WTC11 (cell line): ENCODE results near the gene SPATA3.

ENCODE experiments used
- CREB1 ChIP-seq: sonication (generic); formaldehyde crosslinking; IDR thresholded peaks from 2 replicates; pipeline ENCODE4 v1.8.0; 2023; ENCODE audit warnings: mild to moderate bottlenecking, missing genetic modification reagents
- HMGA2 ChIP-seq: fragments of 250-450 bp; sonication (Bioruptor Pico); IDR thresholded peaks from 2 replicates; pipeline ENCODE4 v1.4.0; 2021; ENCODE audit warnings: mild to moderate bottlenecking, moderate library complexity
- NR3C1 ChIP-seq: sonication (generic); formaldehyde crosslinking; conservative IDR thresholded peaks from 2 replicates; pipeline ENCODE4 v1.8.1; 2023; ENCODE audit warnings: low read depth, mild to moderate bottlenecking, missing genetic modification reagents
- TEAD1 ChIP-seq: sonication (generic); formaldehyde crosslinking; IDR thresholded peaks from 2 replicates; pipeline ENCODE4 v1.8.0; 2022; ENCODE audit warnings: mild to moderate bottlenecking, missing genetic modification reagents
- TF ChIP-seq, protein P1 (sequence below): sonication (generic); formaldehyde crosslinking; IDR thresholded peaks from 2 replicates; pipeline ENCODE4 v1.8.1; 2022; ENCODE audit warnings: low read depth, mild to moderate bottlenecking, moderate library complexity, missing genetic modification reagents, borderline replicate concordance
- TF ChIP-seq, protein P2 (sequence below): fragments of 250-450 bp; sonication (Bioruptor Pico); IDR thresholded peaks from 2 replicates; pipeline ENCODE4 v1.9.0; 2021; ENCODE audit warnings: moderate library complexity, mild to moderate bottlenecking, inconsistent platforms, borderline replicate concordance
- TF ChIP-seq, protein P3 (sequence below): fragments of 200-600 bp; IDR thresholded peaks from 2 replicates; pipeline ENCODE4 v1.8.0; 2022; ENCODE audit warnings: antibody characterized with exemption
- TF ChIP-seq, protein P4 (sequence below): sonication (generic); formaldehyde crosslinking; IDR thresholded peaks from 2 replicates; pipeline ENCODE4 v1.8.1; 2022; ENCODE audit warnings: low read depth, missing genetic modification reagents, borderline replicate concordance
- TF ChIP-seq, protein P5 (sequence below): sonication (generic); formaldehyde crosslinking; IDR thresholded peaks from 2 replicates; pipeline ENCODE4 v1.8.0; 2022; ENCODE audit warnings: mild to moderate bottlenecking, missing genetic modification reagents
- TF ChIP-seq, protein P6 (sequence below): sonication (generic); formaldehyde crosslinking; IDR thresholded peaks from 2 replicates; pipeline ENCODE4 v1.8.1; 2023; ENCODE audit warnings: mild to moderate bottlenecking, missing genetic modification reagents, moderate library complexity

DNA sequence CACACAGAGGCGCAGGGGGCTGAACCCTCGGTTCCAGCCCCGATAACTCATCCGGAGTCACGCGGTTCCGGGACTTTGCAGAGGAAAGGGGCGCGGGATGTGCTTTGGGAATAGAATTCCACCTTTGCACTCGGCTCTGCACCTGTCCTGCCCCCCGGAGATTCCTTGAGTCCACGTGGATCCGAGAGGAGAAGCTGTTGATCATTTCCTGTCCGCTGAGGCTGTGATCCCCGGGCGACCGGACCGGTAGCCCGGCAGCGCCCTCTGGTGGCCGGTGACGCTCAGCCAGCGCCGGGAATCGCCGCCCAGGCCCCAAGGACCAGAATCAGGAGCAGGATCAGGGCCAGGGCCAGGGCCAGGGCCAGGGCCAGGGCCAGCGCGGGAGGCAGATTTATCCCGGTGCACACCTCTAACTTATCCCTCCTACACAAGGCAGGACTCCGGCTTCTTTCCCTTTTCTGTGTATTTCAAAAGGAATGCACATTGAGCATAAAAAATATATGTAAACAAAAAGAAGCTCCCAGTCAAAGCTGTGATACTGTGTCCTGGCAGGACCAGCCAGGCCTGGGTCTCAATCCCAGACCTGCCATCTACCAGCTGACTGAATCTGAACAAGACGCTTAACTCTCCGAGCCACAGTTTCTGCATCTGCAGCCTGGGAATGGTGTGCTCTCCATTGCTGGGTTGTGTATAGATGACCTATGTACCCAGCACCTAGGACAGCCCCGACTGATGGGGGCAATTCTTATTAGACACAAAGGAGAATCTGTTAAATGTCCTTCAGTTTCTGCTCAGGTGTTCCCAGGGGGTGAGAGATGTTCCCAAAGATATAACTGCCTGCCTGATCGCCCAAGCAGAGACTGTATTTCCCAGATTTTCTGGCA, 8.5 kb upstream of the SPATA3 start:
- TF ChIP-seq, protein P1, sequence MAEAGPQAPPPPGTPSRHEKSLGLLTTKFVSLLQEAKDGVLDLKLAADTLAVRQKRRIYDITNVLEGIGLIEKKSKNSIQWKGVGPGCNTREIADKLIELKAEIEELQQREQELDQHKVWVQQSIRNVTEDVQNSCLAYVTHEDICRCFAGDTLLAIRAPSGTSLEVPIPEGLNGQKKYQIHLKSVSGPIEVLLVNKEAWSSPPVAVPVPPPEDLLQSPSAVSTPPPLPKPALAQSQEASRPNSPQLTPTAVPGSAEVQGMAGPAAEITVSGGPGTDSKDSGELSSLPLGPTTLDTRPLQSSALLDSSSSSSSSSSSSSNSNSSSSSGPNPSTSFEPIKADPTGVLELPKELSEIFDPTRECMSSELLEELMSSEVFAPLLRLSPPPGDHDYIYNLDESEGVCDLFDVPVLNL (CRISPR knock-in tag): no peak
- TF ChIP-seq, protein P2, sequence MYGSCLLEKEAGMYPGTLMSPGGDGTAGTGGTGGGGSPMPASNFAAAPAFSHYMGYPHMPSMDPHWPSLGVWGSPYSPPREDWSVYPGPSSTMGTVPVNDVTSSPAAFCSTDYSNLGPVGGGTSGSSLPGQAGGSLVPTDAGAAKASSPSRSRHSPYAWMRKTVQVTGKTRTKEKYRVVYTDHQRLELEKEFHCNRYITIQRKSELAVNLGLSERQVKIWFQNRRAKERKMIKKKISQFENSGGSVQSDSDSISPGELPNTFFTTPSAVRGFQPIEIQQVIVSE: no peak
- TF ChIP-seq, protein P3, sequence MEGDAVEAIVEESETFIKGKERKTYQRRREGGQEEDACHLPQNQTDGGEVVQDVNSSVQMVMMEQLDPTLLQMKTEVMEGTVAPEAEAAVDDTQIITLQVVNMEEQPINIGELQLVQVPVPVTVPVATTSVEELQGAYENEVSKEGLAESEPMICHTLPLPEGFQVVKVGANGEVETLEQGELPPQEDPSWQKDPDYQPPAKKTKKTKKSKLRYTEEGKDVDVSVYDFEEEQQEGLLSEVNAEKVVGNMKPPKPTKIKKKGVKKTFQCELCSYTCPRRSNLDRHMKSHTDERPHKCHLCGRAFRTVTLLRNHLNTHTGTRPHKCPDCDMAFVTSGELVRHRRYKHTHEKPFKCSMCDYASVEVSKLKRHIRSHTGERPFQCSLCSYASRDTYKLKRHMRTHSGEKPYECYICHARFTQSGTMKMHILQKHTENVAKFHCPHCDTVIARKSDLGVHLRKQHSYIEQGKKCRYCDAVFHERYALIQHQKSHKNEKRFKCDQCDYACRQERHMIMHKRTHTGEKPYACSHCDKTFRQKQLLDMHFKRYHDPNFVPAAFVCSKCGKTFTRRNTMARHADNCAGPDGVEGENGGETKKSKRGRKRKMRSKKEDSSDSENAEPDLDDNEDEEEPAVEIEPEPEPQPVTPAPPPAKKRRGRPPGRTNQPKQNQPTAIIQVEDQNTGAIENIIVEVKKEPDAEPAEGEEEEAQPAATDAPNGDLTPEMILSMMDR: peak; percentile 93
- TF ChIP-seq, protein P4, sequence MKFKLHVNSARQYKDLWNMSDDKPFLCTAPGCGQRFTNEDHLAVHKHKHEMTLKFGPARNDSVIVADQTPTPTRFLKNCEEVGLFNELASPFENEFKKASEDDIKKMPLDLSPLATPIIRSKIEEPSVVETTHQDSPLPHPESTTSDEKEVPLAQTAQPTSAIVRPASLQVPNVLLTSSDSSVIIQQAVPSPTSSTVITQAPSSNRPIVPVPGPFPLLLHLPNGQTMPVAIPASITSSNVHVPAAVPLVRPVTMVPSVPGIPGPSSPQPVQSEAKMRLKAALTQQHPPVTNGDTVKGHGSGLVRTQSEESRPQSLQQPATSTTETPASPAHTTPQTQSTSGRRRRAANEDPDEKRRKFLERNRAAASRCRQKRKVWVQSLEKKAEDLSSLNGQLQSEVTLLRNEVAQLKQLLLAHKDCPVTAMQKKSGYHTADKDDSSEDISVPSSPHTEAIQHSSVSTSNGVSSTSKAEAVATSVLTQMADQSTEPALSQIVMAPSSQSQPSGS: no peak
- TF ChIP-seq HMGA2 (no peak), NR3C1 (CRISPR knock-in tag) (no peak), TEAD1 (CRISPR knock-in tag) (no peak), CREB1 (CRISPR knock-in tag) (no peak)
- TF ChIP-seq, protein P5, sequence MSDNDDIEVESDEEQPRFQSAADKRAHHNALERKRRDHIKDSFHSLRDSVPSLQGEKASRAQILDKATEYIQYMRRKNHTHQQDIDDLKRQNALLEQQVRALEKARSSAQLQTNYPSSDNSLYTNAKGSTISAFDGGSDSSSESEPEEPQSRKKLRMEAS (CRISPR knock-in tag): peak; percentile 91
- TF ChIP-seq, protein P6, sequence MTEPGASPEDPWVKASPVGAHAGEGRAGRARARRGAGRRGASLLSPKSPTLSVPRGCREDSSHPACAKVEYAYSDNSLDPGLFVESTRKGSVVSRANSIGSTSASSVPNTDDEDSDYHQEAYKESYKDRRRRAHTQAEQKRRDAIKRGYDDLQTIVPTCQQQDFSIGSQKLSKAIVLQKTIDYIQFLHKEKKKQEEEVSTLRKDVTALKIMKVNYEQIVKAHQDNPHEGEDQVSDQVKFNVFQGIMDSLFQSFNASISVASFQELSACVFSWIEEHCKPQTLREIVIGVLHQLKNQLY (CRISPR knock-in tag): no peak
